Smooth muscle cell (in vitro differentiated cells): ENCODE measurements around the gene ATG5. TPM values are rescaled to one million over a fixed set of nuclear protein-coding genes. Genes with fewer than 3 reads are reported as not detected.

Experiments
- DNase-seq: peaks from one replicate; lab custom pipeline; 2025; ENCODE audit not compliant: unreplicated experiment; lab: John Stamatoyannopoulos, UW
- H2AFZ ChIP-seq: fragments of 200-600 bp; sonication (generic); 2 replicates; pipeline ENCODE4 v1.6.0; 2016; ENCODE audit warnings: antibody characterized with exemption, low read depth, mild to moderate bottlenecking
- H3F3A ChIP-seq: fragments of 200-600 bp; sonication (generic); 2 replicates; pipeline ENCODE4 v1.6.0; 2017; ENCODE audit warnings: antibody characterized with exemption, low read depth
- H3K27ac ChIP-seq: fragments of 200-600 bp; sonication (generic); 2 replicates; pipeline ENCODE4 v1.5.1; 2016; ENCODE audit warnings: low read depth, mild to moderate bottlenecking
- H3K27me3 ChIP-seq: fragments of 200-600 bp; sonication (generic); 2 replicates; pipeline ENCODE4 v1.6.1; 2016; ENCODE audit warnings: low read depth, mild to moderate bottlenecking
- H3K36me3 ChIP-seq: fragments of 200-600 bp; sonication (generic); 2 replicates; pipeline ENCODE4 v1.5.1; 2016; ENCODE audit warnings: low read depth
- H3K4me1 ChIP-seq: fragments of 200-600 bp; sonication (generic); 2 replicates; pipeline ENCODE4 v1.5.1; 2016; ENCODE audit warnings: low read depth
- H3K4me2 ChIP-seq: fragments of 200-600 bp; sonication (generic); 2 replicates; pipeline ENCODE4 v1.6.0; 2016; ENCODE audit warnings: mild to moderate bottlenecking
- H3K4me3 ChIP-seq: fragments of 200-600 bp; sonication (generic); 2 replicates; pipeline ENCODE4 v1.5.1; 2016; ENCODE audit warnings: mild to moderate bottlenecking
- H3K79me2 ChIP-seq: fragments of 200-600 bp; sonication (generic); 2 replicates; pipeline ENCODE4 v1.6.0; 2016; ENCODE audit warnings: low read depth, mild to moderate bottlenecking
- H3K9ac ChIP-seq: fragments of 200-600 bp; sonication (generic); 2 replicates; pipeline ENCODE4 v1.6.0; 2016; ENCODE audit warnings: low read depth
- H3K9me3 ChIP-seq: fragments of 200-600 bp; sonication (generic); replicated peaks from 2 replicates; pipeline ENCODE4 v1.5.1; 2016; ENCODE audit warnings: low read depth
- H4K20me1 ChIP-seq: fragments of 200-600 bp; sonication (generic); 2 replicates; pipeline ENCODE4 v1.6.0; 2016; ENCODE audit warnings: low read depth
- WGBS: methylation state at CpG from one replicate; pipeline ENCODE4 v1.1.7; 2016; ENCODE audit warnings: low lambda C conversion rate; 5-methylcytosine and 5-hydroxymethylcytosine counted together
- polyA plus RNA-seq: library from polyadenylated mRNA; unstranded; fragments of >200 nt; fragmentation: Nextera tagmentation; extraction: Ambion mirVana; gene quantifications from 2 replicates; pipeline ENCODE4 v1.2.1, GENCODE V29; 2016
- total RNA-seq: library from RNA; depleted of rRNA; stranded (reverse); fragments of >200 nt; gene quantifications from 2 replicates; pipeline ENCODE4 v1.2.3, GENCODE V29; 2014
- TF ChIP-seq, protein P1 (sequence below): fragments of 200-600 bp; sonication (generic); IDR thresholded peaks from 2 replicates; pipeline ENCODE4 v1.5.1; 2017; ENCODE audit warnings: borderline replicate concordance, mild to moderate bottlenecking, antibody characterized with exemption; ENCODE audit not compliant: insufficient read depth, poor library complexity, severe bottlenecking

The ATG5 gene
- total and polyA plus RNA-seq, 2 experiments from 2014 or later: 33.7 to 34.4 TPM

DNA sequence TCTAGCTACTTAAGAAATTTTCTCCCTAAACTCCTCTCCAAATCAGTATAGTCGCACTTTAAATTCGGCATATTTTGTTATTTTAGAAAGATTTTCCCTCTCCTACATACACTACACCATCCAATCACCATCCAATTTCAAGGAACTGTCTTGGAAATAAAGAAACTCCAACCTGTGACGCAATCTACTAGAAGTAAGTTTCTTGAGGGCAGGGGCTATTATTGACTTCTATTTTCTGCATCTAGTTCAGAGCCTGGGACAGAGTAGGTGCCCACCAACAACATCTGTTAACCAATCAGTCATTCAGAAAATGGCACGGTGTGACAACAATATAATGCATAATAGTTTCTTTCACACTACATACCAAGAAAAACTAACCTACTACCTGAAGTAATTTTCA is 3.6 kb downstream of the ATG5 start:
- no peak for DNase-seq
- Histone ChIP-seq H3K27me3 (no peaks in the 10 kb centered on the region), H3K36me3 (no peaks in the 10 kb centered on the region), H3K4me2 (no peak overlapping the region), H3K4me1 (peaks cover 8% of the 10 kb centered on the region), H3K79me2 (peaks cover 82% of the 10 kb centered on the region), H3K4me3 (no peak overlapping the region), H3F3A (no peaks in the 10 kb centered on the region), H3K27ac (no peak overlapping the region), H3K9me3 (no peaks in the 10 kb centered on the region), H2AFZ (no peak overlapping the region), H4K20me1 (peaks cover 49% of the 10 kb centered on the region), H3K9ac (no peak overlapping the region)
- TF ChIP-seq, protein P1, sequence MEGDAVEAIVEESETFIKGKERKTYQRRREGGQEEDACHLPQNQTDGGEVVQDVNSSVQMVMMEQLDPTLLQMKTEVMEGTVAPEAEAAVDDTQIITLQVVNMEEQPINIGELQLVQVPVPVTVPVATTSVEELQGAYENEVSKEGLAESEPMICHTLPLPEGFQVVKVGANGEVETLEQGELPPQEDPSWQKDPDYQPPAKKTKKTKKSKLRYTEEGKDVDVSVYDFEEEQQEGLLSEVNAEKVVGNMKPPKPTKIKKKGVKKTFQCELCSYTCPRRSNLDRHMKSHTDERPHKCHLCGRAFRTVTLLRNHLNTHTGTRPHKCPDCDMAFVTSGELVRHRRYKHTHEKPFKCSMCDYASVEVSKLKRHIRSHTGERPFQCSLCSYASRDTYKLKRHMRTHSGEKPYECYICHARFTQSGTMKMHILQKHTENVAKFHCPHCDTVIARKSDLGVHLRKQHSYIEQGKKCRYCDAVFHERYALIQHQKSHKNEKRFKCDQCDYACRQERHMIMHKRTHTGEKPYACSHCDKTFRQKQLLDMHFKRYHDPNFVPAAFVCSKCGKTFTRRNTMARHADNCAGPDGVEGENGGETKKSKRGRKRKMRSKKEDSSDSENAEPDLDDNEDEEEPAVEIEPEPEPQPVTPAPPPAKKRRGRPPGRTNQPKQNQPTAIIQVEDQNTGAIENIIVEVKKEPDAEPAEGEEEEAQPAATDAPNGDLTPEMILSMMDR: no peak
- WGBS: 98% methylated on average over 4 of the region's 4 CpGs

DNA sequence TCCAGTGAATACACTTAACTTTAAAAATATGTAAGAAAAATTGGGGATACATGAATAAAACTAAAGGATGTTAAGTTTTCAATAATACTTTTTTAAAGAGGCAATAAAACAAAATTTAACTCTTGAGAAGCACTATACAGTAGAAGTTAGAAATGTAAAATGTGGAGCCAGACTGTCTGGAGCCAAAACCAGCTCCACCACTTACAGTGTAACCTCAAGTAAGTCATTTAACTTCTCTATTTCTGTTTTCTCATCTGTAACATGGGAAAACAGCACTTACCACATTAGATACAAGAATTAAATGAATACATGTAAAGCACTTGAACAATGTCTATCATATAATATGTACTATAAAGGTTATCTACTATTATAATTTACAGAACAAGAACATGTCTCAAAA is 6.7 kb downstream of the ATG5 start:
- no peak for DNase-seq
- Histone ChIP-seq H3K4me3 (no peak overlapping the region), H3K9me3 (no peaks in the 10 kb centered on the region), H3K27ac (no peak overlapping the region), H3K27me3 (no peaks in the 10 kb centered on the region), H3K79me2 (peaks cover 86% of the 10 kb centered on the region), H3K9ac (no peak overlapping the region), H2AFZ (no peak overlapping the region), H4K20me1 (peaks cover 61% of the 10 kb centered on the region), H3K4me2 (peak overlapping the region; percentile 21), H3K4me1 (peaks cover under 1% of the 10 kb centered on the region), H3K36me3 (peaks cover 10% of the 10 kb centered on the region), H3F3A (no peaks in the 10 kb centered on the region)
- TF ChIP-seq, protein P1: no peak

DNA sequence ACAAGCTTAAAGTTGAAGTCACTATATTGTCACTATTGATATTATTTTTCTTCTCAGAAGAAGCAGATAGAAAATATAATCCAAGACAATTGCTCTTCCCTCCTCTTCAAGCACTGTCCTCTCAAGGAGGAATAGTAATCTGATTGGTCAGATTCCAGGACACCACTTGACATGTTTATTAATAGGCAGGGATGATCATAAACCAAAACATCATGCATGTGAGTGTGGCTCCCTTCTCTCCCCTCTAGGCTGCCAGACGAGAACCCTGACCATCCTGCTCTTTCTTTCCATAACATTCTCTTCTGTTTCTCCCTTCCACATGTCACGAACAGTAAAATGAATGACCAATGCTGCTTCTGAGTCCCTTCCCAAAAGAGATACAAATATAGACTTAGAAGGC is 7.5 kb downstream of the ATG5 start:
- peaks cover 61% of the 10 kb centered on the region for H4K20me1 ChIP-seq
- H3K4me3 ChIP-seq: no peak overlapping the region
- H3F3A ChIP-seq: no peaks in the 10 kb centered on the region
- H3K27me3 ChIP-seq: no peaks in the 10 kb centered on the region
- H3K4me1 ChIP-seq: no peaks in the 10 kb centered on the region
- TF ChIP-seq, protein P1: no peak
- H3K79me2 ChIP-seq: peaks cover 81% of the 10 kb centered on the region
- no peaks in the 10 kb centered on the region for H3K9me3 ChIP-seq
- H3K27ac ChIP-seq: no peak overlapping the region
- 82% methylated on average over 2 of the region's 2 CpGs for WGBS
- H3K36me3 ChIP-seq: peaks cover 10% of the 10 kb centered on the region
- H3K9ac ChIP-seq: no peak overlapping the region
- DNase-seq: no peak
- no peak overlapping the region for H2AFZ ChIP-seq
- no peak overlapping the region for H3K4me2 ChIP-seq

DNA sequence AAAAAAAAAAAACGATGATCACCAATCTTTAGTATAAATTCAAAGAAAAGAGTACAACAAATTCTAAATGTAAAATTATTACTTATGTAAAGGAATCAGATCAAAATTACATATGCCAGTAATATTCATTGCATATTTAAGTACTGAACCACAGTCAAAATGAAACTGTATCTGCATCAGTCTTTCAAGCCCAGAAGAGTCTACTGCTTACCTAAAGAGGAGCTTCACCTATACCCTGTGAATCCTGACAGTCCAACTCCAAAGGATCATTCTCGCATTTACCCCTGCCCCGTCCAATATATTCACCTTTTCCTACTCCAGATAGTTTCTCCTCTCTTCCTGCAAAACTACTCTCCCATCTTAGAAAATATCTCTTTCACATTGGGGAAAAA is 9.2 kb downstream of the ATG5 start:
- no peak overlapping the region for H3K9ac ChIP-seq
- no peak overlapping the region for H2AFZ ChIP-seq
- peaks cover 10% of the 10 kb centered on the region for H3K36me3 ChIP-seq
- H3K4me2 ChIP-seq: no peak overlapping the region
- no peak overlapping the region for H3K27ac ChIP-seq
- no peak for DNase-seq
- H3K9me3 ChIP-seq: no peaks in the 10 kb centered on the region
- no peaks in the 10 kb centered on the region for H3K4me1 ChIP-seq
- WGBS: 91% methylated on average over 3 of the region's 3 CpGs
- TF ChIP-seq, protein P1: no peak
- H3F3A ChIP-seq: peaks cover 3% of the 10 kb centered on the region
- H3K4me3 ChIP-seq: no peak overlapping the region
- H3K79me2 ChIP-seq: peaks cover 76% of the 10 kb centered on the region
- H4K20me1 ChIP-seq: peaks cover 56% of the 10 kb centered on the region
- H3K27me3 ChIP-seq: no peaks in the 10 kb centered on the region
